Measurements from ENCODE around the gene GUSB.
A peak's percentile ranks its signal among the peaks of the same experiment; 100 is the strongest.

- TF ChIP-seq CTCF (IDR thresholded peaks at IDR 0.05) (peak in 2 of 6 experiments; percentile 12 to 30), POLR2A (IDR thresholded peaks at IDR 0.05) (peak in 3 of 4 donors; percentile 52 to 89 (median 73)), EP300 (IDR thresholded peaks at IDR 0.05) (peak in 1 of 4 donors; percentile 51)
Measured at GRCh38 chr7:65981965-65982792, at the start of gene GUSB.

Data from upper lobe of left lung (tissue), 4 donors.